MM.1S (cell line): ENCODE measurements around the gene ZFYVE21.

ENCODE experiments used
- EZH2 ChIP-seq: fragments of 300-600 bp; sonication (generic); optimal IDR thresholded peaks from 2 replicates; pipeline ENCODE3; 2017; ENCODE audit warnings: low read depth, mild to moderate bottlenecking, antibody characterized with exemption, low read length, mixed read lengths
- TF ChIP-seq, protein P1 (sequence below): fragments of 300-600 bp; sonication (generic); IDR thresholded peaks from 2 replicates; pipeline ENCODE4 v1.5.1; 2016; ENCODE audit warnings: antibody characterized with exemption, low read length, mixed read lengths

DNA sequence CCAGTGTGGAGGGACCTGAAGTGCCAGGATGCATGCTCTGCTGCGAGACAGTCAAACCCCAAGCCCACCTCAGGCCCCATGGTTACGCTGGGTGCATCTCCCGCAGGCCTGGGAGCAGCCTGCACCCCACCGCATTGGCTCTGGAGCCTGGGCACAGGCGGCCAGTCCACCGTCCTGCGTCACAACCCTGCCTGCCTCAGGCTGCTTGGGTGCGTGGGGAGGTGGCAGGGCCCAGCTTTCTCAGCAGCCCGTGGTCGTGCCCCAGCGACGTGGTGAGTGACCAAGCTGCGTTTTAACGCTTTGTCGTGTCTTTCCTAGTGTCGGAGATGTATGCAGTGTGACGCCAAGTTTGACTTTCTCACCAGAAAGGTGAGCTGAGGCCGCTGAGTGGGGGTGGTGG, 10.9 kb downstream of the ZFYVE21 start:
- TF ChIP-seq, protein P1, sequence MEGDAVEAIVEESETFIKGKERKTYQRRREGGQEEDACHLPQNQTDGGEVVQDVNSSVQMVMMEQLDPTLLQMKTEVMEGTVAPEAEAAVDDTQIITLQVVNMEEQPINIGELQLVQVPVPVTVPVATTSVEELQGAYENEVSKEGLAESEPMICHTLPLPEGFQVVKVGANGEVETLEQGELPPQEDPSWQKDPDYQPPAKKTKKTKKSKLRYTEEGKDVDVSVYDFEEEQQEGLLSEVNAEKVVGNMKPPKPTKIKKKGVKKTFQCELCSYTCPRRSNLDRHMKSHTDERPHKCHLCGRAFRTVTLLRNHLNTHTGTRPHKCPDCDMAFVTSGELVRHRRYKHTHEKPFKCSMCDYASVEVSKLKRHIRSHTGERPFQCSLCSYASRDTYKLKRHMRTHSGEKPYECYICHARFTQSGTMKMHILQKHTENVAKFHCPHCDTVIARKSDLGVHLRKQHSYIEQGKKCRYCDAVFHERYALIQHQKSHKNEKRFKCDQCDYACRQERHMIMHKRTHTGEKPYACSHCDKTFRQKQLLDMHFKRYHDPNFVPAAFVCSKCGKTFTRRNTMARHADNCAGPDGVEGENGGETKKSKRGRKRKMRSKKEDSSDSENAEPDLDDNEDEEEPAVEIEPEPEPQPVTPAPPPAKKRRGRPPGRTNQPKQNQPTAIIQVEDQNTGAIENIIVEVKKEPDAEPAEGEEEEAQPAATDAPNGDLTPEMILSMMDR = no peak
- TF ChIP-seq EZH2 = no peak
